Loucy (cell line): ENCODE measurements around the gene FARP1.

Experiments used
- H2AFZ ChIP-seq: fragments of 200-600 bp; sonication (generic); 2 replicates; pipeline ENCODE4 v1.6.0; 2016; ENCODE audit warnings: antibody characterized with exemption, mild to moderate bottlenecking, low read length, moderate library complexity
- H3F3A ChIP-seq: fragments of 200-600 bp; 2 replicates; pipeline ENCODE4 v1.6.0; 2016; ENCODE audit warnings: antibody characterized with exemption, low read depth, mild to moderate bottlenecking
- H3K27me3 ChIP-seq: fragments of 200-600 bp; sonication (generic); 2 replicates; pipeline ENCODE4 v1.6.1; 2014; ENCODE audit warnings: low read length, mild to moderate bottlenecking; ENCODE audit not compliant: insufficient read depth, poor library complexity, severe bottlenecking
- H3K36me3 ChIP-seq: fragments of 200-600 bp; sonication (generic); 2 replicates; pipeline ENCODE4 v1.6.1; 2016; ENCODE audit warnings: low read length; ENCODE audit not compliant: insufficient read depth
- H3K4me1 ChIP-seq: fragments of 200-600 bp; sonication (generic); 2 replicates; pipeline ENCODE4 v1.5.1; 2014; ENCODE audit warnings: low read length, mild to moderate bottlenecking; ENCODE audit not compliant: insufficient read depth, poor library complexity, severe bottlenecking
- H3K4me2 ChIP-seq: fragments of 200-600 bp; sonication (generic); 2 replicates; pipeline ENCODE4 v1.6.0; 2014; ENCODE audit warnings: antibody characterized with exemption, low read length, low read depth, mild to moderate bottlenecking; ENCODE audit not compliant: poor library complexity, severe bottlenecking
- H3K4me3 ChIP-seq: fragments of 200-600 bp; sonication (generic); 2 replicates; pipeline ENCODE4 v1.5.1; 2014; ENCODE audit warnings: low read length, mild to moderate bottlenecking, mixed read lengths; ENCODE audit not compliant: poor library complexity, severe bottlenecking
- H3K79me2 ChIP-seq: fragments of 200-600 bp; sonication (generic); 2 replicates; pipeline ENCODE4 v1.6.1; 2014; ENCODE audit warnings: low read length; ENCODE audit not compliant: insufficient read depth
- H3K9ac ChIP-seq: fragments of 200-600 bp; sonication (generic); 2 replicates; pipeline ENCODE4 v1.6.0; 2014; ENCODE audit warnings: mild to moderate bottlenecking, low read depth, low read length, moderate library complexity; ENCODE audit not compliant: poor library complexity, severe bottlenecking
- H3K9me2 ChIP-seq: fragments of 200-600 bp; sonication (generic); replicated peaks from 2 replicates; pipeline ENCODE4 v1.6.1; 2016; ENCODE audit warnings: low read depth, low read length, mixed read lengths
- H3K9me3 ChIP-seq: fragments of 200-600 bp; sonication (generic); 2 replicates; pipeline ENCODE4 v1.6.1; 2014; ENCODE audit warnings: mild to moderate bottlenecking, antibody characterized with exemption, low read length, low read depth; ENCODE audit not compliant: insufficient read depth
- H4K20me1 ChIP-seq: fragments of 200-600 bp; sonication (generic); 2 replicates; pipeline ENCODE4 v1.6.0; 2014; ENCODE audit warnings: antibody characterized with exemption, low read length, mild to moderate bottlenecking; ENCODE audit not compliant: insufficient read depth, poor library complexity, severe bottlenecking
- CTCF ChIP-seq: fragments of 200-600 bp; sonication (generic); conservative IDR thresholded peaks from 2 replicates; pipeline ENCODE4 v1.5.1; 2014; ENCODE audit warnings: mild to moderate bottlenecking, antibody characterized with exemption, low read length
- EZH2phosphoT487 ChIP-seq: fragments of 200-600 bp; IDR thresholded peaks from 2 replicates; pipeline ENCODE4 v1.6.1; 2018; ENCODE audit warnings: antibody characterized with exemption, mild to moderate bottlenecking, moderate library complexity, borderline replicate concordance

The FARP1 gene

GRCh38 chr13:98133946-98134345 is 8.9 kb upstream of the FARP1 start:
- Histone ChIP-seq H3K9me3 (0 out of 2 replicates have a peak, but pooled peaks cover 3% of the 10 kb centered on the region), H3K9ac (no peak overlapping the region)
- TF ChIP-seq CTCF (no peak), EZH2phosphoT487 (no peak)

DNA sequence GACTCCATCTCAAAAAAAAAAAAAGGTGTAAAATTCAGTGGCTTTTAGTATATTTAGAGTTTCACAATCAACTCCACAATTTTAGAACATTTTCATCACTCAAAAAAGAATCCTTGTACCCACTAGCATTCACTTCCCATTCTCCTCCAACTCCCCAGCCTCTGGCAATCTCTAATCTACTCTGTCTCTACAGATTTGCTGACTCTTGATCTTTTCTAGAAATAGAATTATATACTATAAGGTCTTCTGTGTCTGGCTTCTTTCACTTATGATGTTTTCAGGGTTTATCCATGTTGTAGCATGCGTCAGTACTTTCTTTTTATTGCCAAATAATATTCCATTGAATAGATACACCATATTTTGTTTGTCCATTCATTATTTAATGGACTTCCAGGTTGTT is 8.0 kb upstream of the FARP1 start:
- Histone ChIP-seq H3K9me3 (0 out of 2 replicates have a peak, but pooled peaks cover 3% of the 10 kb centered on the region), H4K20me1 (no peaks in the 10 kb centered on the region), H3K27me3 (no peaks in the 10 kb centered on the region), H3K79me2 (no peaks in the 10 kb centered on the region), H3K36me3 (no peaks in the 10 kb centered on the region), H3K9me2 (no peaks in the 10 kb centered on the region), H3K4me1 (no peaks in the 10 kb centered on the region), H3K4me2 (no peak overlapping the region), H2AFZ (no peak overlapping the region), H3K9ac (no peak overlapping the region), H3K4me3 (no peak overlapping the region), H3F3A (no peaks in the 10 kb centered on the region)
- no peak for TF ChIP-seq CTCF
- TF ChIP-seq EZH2phosphoT487 = no peak

More at GRCh38 chr13:98133946-98134345, 8.9 kb upstream of the FARP1 start:
- Histone ChIP-seq H3K27me3 (no peaks in the 10 kb centered on the region), H3F3A (no peaks in the 10 kb centered on the region), H3K4me3 (no peak overlapping the region), H3K9me2 (no peaks in the 10 kb centered on the region), H2AFZ (no peak overlapping the region), H4K20me1 (no peaks in the 10 kb centered on the region), H3K4me2 (no peak overlapping the region), H3K36me3 (no peaks in the 10 kb centered on the region), H3K79me2 (no peaks in the 10 kb centered on the region), H3K4me1 (no peaks in the 10 kb centered on the region)

- Histone ChIP-seq H3K9ac (no peak overlapping the region), H3K4me1 (no peaks in the 10 kb centered on the region), H3K9me2 (no peaks in the 10 kb centered on the region), H3K36me3 (no peaks in the 10 kb centered on the region), H3K9me3 (no peaks in the 10 kb centered on the region; the same call in 1 of the 2 replicates), H3K4me3 (no peak overlapping the region), H4K20me1 (no peaks in the 10 kb centered on the region), H3K79me2 (no peaks in the 10 kb centered on the region), H3F3A (no peaks in the 10 kb centered on the region), H3K4me2 (no peak overlapping the region), H3K27me3 (no peaks in the 10 kb centered on the region), H2AFZ (no peak overlapping the region)
- no peak for TF ChIP-seq EZH2phosphoT487
- no peak for TF ChIP-seq CTCF
Measured at GRCh38 chr13:98141091-98141490, 1.8 kb upstream of the FARP1 start.
